Measurements from ENCODE around the gene WDR26. TPM values are rescaled to one million over a fixed set of nuclear protein-coding genes. Genes with fewer than 3 reads are reported as not detected.
"Not testable (repeated sequence)": the region's sequence is repeated elsewhere in the genome, so short reads cannot be mapped to it uniquely, and the experiment has no call there.

The WDR26 gene
- total RNA-seq, 1 donor from 2014 or later, result 97.4 TPM

GRCh38 chr1:224433701-224434672 is 610 bp downstream of the WDR26 start:
- DNase-seq, result no peak

GRCh38 chr1:224433041-224433691 is 1.4 kb downstream of the WDR26 start:
- no peak for DNase-seq

- DNase-seq, result no peak
These were observed 1.9 kb downstream of the WDR26 start for GRCh38 chr1:224432672-224433040.

- DNase-seq, result peak; percentile 44
These were observed 2.5 kb downstream of the WDR26 start for GRCh38 chr1:224432146-224432545.

- no peak for DNase-seq
These were observed 2.9 kb downstream of the WDR26 start for GRCh38 chr1:224431726-224432125.

- DNase-seq, result peak; percentile 14
These were observed 4.0 kb downstream of the WDR26 start for GRCh38 chr1:224430511-224431113.

GRCh38 chr1:224429616-224430326 is 4.8 kb downstream of the WDR26 start:
- DNase-seq, result no peak

- not testable (repeated sequence) for DNase-seq
These were observed 5.9 kb downstream of the WDR26 start for GRCh38 chr1:224428713-224429112.

- no peak for DNase-seq
These were observed 7.3 kb downstream of the WDR26 start for GRCh38 chr1:224427346-224427745.

- DNase-seq, result not testable (repeated sequence)
These were observed 7.7 kb downstream of the WDR26 start for GRCh38 chr1:224426869-224427268.

- DNase-seq, result no peak
These were observed 9.2 kb downstream of the WDR26 start for GRCh38 chr1:224425279-224425884.

GRCh38 chr1:224420106-224420505 is 14.5 kb downstream of the WDR26 start:
- DNase-seq, result no peak

GRCh38 chr1:224411766-224412165 is 22.8 kb downstream of the WDR26 start:
- no peak for DNase-seq

GRCh38 chr1:224408294-224408590 is 26.4 kb downstream of the WDR26 start:
- DNase-seq, result no peak

- no peak for DNase-seq
These were observed 26.9 kb downstream of the WDR26 start for GRCh38 chr1:224407571-224408293.

- DNase-seq, result no peak
These were observed 28.4 kb downstream of the WDR26 start for GRCh38 chr1:224406216-224406615.

- DNase-seq, result no peak
These were observed 29.0 kb downstream of the WDR26 start for GRCh38 chr1:224405604-224405970.

- no peak for DNase-seq
These were observed 29.5 kb downstream of the WDR26 start for GRCh38 chr1:224404916-224405603.

GRCh38 chr1:224402472-224403036 is 32.0 kb downstream of the WDR26 start:
- DNase-seq, result no peak

GRCh38 chr1:224399887-224400286 is 34.7 kb downstream of the WDR26 start:
- DNase-seq, result no peak

GRCh38 chr1:224393294-224393693 is 41.3 kb downstream of the WDR26 start:
- no peak for DNase-seq
